GM18511 (cell line): ENCODE results near the gene SETBP1.

ENCODE experiments used
- ATAC-seq: cut with Tn5 transposase; IDR thresholded peaks from one replicate; pipeline ENCODE4 v1.9.1; 2021; ENCODE audit warnings: mild to moderate bottlenecking, moderate library complexity; ENCODE audit not compliant: unreplicated experiment

SETBP1 gene

DNA sequence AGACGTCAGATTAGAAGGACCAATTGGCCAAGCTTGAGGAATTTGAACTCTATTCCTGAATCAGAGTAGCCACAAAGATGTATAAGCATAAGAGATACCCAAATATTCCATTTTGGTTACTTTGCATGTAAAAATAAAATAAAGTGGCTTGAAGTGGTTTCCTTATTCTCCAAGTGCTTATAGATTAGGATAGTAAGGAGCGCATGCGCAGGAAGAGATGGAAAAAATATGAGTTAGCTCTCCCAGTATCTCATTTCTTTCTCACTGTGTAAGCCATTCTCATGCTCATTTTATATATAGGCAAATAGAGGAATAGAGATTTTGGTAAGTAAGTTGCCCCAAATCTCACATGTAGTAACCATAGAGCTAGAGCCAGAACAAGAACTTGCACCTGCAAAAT, 241.3 kb downstream of the SETBP1 start:
- ATAC-seq = no peak

DNA sequence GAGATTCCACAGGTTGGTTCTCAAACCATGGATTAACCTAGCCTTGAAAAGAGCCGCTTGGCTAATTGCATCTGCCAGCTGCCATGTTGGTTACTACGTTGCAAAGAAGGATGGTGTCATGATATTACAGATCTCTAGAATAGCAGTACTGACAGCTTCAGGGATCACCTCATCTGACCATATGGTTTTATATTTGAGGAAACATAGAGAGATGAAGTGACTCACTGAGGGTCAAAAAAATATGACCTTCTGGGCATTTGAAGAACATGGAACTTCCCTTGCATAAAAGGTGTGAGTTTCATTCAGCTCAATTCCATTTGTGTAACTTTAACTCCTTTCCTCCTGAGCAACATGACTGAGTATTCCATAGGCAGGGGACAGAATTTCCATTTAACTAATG, 242.3 kb downstream of the SETBP1 start:
- no peak for ATAC-seq

DNA sequence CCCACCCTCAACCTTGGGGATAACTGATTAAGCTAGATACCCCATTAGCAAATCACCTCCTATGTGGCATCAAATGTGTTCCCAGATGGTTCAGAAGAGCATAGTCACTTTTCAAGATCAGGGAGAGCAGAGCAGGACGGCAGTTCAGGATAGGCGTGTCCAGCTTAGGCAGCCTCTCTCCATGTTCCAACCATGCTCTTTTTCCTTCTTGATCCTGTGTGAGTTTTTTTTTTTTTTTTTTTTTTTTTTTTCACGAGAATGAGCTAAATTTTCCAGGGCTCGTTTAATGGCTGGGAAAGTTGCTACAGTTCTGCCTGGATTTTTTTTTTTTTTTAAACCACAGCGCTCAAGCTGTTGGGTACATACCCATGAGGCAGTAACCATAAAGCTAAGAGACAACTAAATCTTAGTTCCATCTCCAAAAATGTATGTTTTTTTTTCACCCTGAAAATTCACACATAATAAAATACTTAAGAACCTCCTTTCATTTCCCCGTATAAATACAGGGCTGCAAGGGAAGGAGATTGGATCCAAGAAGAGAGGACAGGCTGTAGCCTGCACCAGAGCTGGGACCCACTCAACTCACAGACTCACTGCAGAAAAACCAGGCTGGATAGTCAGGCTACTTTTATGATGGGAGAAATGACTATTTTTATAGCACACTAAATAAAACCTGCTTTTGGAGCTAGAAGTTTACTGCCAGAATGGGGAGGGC, 244.3 kb downstream of the SETBP1 start:
- no peak for ATAC-seq

DNA sequence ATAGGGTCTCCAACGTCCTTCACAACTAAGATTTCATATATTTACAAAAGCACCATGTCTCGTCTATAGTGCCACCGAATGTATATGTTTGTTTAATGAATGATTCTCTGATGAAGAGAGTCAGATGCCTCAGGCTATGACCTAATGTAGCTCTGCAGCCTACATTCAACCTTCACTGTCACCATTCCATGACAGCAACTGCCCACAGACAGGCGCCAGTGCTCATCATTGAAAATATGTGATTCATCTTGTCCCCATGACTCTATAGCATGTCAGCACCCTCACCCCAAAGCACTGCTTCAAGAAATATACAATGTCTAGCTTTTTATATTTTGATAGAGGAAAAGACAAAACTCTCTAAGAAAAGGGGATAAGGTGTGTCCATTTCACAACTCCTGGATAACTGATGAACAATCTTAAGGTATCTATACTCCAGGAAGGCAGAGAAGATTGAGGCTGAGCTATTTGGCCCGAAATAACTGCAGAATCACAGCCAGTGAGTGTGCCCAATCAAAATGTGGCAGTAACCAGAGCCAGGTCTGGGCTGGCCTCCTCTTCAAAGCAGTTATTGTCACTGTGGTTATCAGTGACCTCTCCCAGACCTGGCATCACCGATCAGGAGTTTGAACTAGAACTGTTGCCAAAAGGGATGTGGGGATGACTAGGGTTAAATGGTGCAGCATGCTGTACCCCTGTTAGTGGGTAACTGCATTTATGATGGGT, 246.6 kb downstream of the SETBP1 start:
- no peak for ATAC-seq

DNA sequence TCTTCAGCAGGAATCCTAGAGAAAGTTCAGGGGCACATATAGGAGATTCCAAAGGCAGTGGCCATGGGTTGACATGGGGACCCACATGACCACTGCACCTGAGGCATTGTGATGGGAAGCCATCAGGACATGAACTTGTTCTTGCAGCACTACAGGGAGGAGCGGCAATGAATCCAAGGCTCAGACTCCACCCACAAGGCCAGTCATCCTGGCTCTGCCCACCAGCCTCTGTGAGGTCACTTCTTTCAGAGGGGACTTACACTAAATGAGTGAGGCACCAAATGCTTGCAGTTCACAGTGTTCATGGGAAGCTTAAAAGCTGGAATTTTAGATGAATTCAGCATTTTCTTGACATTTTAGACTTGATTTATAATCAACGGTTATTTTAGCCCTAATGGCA, 254.2 kb downstream of the SETBP1 start:
- ATAC-seq = no peak

DNA sequence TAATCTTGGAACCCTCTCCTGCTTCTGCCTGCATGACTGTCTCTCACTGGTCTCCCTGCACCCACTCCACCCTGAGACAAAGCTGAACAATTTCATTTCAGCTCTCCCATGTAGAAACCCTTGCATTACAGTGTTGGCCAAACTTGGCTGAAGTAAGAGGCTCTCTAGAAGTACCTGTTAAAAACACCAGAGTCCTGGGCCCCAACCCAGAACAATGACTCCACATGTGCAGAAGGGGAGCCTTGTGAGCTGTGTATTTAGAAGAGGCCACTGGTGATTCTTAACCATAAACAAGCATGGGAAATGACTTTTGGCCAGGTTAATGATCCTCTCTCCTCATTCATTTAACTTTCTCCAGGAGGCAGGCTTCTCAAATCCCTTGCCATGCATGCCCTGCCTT, 254.8 kb downstream of the SETBP1 start:
- no peak for ATAC-seq

DNA sequence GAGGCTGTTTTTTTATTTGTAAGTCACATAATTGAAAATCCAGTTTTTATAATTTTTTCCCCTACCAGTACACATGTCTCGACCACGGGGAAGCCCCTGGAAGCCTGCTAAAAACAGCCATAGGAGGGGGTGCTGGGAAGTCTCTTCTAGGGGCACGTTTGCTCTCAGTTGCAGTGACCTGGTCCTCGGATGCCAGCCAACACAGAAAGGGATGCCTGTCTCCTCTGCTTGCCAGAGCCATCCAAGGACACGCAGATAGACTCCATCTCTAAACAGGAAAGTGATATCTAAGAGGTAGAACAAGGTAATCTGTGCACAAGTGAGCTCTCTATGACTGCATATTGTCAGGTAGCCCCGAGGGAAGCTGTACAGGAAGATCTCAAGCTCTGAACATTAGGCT, 255.8 kb downstream of the SETBP1 start:
- ATAC-seq = no peak

DNA sequence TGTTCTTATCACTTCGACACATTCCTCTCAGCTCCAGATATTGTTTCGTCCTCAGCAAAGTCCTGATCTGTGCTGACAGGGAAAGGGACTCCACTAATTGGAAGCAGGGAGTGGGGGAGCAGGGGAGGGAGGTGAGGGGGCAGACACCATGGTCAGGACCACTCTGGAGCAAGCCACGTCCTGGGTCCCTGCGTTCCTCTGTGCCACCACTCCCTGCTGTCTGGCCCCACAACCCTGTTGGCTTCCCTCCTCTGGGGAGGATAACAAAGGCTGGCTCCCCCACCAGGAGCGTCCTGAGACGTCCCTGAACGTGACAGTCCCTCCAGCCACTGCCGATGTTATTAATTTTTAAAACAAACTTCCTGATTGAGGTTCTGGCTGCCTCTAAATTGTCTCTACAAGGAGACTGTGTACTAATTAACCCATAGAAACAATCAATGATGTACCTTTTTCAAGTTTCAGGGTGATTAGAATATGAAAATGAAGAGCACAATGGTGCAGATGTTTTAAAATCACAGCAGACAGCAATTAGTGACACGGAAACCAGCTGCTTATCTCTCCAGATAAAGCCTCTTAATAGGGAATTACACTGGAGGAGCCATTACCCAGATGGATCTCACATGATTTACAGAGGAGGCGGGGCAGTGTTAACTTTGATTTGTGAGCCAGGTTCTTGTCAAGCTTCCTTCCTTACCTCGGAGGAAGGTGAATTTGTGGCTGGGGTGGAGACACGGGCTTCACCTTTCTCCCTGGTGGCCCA, 257.5 kb downstream of the SETBP1 start:
- ATAC-seq = no peak

DNA sequence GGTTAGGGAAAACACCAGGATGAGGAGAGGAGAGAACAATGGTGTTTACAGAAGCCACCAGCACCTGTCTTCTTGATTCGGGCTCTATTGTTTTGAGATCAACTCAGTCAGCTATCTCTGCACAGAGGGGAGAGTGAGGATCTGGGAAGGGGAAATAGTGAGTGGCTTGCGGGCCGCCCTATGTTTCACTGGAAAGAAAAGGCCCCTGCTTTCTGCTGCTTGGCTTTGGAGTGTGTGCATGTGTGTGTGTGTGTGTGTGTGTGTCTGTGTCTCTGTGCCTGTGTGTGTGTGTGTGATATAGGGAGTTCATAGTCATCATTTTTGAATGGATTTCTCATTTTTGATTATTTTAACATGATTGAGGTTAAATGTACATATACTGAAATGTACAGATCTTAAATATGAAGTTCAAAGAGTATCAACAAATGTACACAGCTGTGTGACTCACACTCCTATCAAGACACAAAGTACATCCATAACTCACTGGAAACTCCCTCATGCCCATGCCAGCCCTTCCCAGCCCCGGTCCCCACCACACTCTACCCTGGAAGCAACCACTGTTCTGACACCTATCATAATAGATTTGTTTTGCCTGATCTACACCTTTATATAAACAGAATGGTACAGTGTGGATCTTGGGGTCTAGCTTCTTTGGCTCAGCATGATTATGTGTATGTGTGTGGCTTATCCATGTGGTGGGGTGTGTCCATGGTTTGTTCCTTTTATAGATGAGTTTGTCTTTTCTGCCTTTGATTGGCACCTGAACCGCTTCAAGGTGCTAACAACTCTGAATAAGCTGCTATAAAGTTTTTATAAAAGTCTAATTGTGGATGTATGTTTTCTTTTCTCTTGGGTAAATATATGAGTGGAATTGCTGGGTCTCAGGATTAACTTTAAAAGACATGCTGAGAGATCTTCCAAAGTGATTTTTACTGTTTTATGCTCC, 258.3 kb downstream of the SETBP1 start:
- no peak for ATAC-seq

DNA sequence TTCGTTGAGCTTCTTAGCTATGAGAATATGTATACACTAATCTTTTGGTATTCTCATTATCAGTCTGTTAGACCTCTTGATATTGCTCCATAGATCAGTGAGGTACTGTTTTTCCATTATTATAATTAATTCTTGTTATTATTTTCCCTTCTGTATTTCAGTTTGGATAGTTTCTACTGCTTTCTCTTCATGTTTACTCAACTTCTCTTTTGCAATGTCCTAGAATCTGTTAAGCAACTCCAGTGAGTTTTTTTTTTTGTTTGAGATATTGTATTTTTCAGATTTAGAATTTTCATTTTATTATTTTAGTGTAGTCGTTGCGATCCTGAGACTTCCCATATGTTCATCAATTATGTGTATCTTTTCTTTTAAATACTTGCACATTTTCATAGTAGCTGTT, 260.8 kb downstream of the SETBP1 start:
- no peak for ATAC-seq

DNA sequence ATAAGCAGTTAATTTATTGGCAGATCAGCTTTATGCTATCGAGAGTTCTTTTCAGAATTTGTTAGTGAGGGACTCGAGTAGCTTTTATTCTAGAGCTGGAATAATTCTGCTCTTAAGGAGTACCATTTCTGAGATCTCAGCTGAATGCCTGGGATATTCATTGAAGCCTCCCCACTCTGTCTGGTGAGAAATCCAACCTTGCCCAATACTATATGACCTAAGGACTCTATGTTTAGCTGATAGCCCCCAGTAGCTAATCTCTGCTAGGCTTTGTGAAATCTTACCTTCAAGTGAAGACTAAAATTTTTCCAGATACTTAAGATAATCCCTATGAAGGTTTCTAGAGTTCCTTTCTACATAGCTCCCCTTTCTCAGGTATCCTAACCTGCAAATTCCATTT, 261.4 kb downstream of the SETBP1 start:
- ATAC-seq = no peak

DNA sequence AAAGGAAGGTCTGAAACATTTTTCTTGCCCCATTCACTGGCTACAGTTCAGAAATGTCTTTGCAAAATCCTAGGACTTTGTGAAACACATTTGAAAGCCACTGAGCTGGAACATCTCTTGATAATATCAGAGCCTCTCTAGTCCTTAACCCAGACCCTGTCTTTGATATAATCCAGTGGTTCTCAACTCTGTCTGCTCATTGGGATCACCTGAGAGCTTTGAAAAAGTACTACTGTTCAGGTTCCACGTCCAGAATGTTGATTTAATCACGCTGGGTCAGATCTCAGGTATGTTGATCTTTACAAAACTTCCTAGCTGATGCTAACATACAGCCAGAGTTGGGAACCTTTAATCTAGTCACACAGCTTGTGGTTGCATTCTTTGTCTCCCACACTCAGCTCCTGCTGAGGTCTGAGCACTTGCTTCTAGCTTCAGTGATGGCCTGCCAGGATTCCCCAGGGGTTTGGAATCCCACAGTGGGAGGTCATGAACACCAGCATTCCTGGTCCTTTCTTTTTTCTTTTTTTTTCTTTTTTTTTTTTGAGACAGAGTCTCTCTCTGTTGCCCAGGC, 262.7 kb downstream of the SETBP1 start:
- no peak for ATAC-seq

DNA sequence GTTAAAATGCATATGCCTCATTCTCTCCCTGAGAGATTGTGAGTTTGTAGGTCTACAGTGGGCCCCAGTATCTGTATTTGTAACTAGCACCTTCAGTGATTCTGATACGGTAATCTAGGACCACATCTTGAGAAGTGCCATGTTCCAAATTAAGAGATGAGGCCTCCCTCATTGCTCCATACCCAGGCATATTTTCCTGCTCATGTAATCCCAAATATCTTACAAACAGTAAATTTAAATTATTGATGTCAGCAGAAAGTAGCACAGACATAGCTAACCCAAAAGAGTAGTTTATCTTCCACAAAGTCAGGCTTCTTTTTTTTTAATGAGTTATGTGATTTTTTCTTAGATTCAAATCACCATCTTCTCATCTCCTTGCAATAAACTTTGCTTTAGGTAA, 263.8 kb downstream of the SETBP1 start:
- ATAC-seq = no peak

DNA sequence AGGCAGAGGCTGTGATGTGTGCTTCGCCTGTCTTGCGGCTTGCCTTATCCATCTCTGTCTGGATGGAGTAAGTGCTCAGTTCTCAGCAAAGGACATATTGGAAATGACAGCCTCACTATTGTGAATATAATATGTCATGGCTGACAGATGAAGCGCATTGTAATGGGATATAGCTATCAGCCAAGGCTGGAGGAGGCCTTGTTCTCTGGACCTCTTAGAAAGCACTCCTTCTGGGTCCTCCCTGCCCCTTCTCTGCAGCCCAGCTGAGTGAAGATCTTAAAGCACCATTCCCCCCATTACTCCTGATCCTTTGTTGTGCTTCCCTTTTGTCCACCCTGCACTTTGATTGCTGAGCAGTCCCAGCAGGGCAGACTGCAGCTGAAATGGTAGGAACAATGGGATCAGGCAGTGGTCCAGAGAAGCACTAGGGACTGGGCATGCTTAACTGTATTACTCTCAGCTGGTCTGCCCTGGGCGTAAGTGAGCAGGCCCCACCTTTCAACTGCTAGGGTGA, 265.3 kb downstream of the SETBP1 start:
- no peak for ATAC-seq

DNA sequence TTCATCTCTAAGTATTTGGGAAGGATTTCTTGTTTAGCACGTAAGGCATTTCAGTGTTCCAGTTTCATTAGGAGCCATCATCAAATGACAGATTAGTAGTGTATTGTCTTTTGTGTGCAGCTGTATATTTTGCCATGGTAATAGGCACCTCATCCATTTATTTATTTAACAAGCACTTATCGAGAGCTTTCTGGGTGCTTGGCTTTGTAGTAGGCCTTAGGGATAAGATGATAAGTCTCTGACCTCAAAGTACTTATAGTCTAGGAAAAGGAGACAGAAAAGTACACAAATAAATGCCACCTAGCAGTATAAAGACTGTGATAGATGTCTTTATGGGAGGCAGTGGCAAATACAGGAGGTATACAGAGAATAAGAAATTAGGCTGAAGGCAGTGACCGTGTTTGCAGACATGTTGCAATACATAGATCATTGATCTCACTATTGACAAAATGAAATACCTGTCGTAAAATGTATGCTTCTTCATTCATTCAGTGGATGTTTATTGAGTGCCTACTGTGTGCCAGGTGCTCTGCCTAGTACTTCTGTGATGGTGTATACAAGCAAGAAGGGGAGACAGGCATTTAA, 265.9 kb downstream of the SETBP1 start:
- no peak for ATAC-seq

DNA sequence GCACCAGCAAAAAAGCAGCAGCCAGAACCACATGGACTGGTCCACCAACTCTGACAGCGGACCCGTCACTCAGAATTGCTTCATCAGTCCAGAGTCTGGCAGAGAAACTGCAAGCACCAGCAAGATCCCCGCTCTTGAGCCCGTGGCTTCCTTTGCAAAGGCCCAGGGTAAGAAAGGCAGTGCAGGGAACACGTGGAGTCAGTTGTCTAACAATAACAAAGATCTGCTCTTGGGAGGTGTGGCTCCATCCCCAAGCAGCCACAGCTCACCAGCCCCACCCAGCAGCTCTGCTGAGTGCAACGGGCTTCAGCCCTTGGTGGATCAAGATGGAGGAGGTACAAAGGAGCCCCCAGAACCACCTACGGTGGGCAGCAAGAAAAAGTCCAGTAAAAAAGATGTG, 269.3 kb downstream of the SETBP1 start:
- ATAC-seq = no peak

DNA sequence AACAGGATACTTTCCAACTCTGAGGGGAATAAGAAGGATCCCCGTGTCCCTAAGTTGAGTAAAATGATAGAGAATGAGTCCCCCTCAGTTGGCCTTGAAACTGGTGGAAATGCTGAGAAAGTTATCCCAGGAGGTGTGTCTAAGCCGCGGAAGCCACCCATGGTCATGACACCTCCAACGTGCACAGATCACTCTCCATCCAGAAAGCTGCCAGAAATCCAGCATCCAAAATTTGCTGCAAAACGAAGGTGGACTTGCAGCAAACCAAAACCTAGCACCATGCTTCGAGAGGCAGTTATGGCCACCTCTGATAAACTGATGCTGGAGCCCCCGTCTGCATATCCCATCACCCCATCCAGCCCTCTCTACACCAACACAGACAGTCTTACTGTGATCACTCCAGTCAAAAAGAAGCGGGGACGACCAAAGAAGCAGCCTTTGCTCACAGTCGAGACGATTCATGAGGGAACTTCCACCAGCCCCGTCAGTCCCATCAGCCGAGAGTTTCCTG, 270.1 kb downstream of the SETBP1 start:
- ATAC-seq = no peak

DNA sequence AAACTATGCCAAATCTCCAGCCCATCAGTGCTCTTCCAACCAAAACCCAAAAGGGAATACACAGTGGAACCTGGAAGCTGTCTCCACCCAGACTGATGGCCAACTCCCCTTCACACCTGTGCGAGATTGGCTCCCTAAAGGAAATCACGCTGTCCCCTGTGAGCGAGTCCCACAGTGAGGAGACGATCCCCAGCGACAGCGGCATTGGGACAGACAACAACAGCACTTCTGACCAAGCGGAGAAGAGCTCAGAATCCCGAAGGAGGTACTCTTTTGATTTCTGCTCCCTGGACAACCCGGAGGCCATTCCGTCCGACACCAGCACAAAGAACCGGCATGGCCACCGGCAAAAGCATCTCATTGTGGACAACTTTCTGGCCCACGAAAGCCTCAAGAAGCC, 271.1 kb downstream of the SETBP1 start:
- no peak for ATAC-seq

DNA sequence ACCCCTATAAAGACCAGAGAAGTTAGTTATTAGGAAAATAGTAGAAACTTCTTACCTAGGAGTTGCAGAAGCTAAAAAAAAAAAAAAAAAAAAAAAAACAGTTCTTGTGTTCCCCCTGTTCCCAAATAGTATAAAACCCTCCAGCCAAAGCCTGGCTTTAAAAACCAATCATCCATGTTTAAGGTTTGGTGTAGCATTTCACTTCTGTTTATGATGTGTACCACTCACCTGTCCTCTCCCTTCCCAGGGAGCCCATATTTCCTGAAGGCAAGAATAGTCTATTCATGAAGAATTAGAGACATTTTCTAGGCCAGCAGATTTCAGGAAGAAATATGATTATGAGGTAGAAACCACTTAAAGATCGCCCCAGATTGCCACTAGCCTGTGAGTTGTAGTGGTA, 273.6 kb downstream of the SETBP1 start:
- no peak for ATAC-seq

DNA sequence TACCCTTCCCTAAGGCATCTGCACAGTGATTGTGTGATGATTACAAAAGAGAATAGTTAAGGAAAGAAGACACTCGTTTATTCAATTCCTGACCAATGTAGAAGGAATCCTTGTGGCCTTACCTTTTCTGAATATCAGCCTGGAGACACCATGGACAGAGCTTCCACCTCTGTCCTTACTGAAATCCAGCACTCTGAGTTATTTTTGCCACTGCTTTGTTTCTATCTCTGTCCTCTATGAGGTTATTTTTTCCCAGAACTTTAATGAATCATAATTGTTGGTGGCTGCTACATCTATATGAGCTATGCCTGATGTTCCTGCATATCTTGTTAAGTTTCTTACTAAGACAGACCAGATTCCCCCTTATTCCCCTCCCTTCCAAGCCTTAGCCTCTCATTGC, 275.1 kb downstream of the SETBP1 start:
- no peak for ATAC-seq
